Measurements from ENCODE around the gene KCNN3.

Gene KCNN3

GRCh38 chr1:154879038-154879421 is 8.9 kb upstream of the KCNN3 start:
- DNase-seq = no peak

- peak; percentile 56 for DNase-seq
These were observed 8.4 kb upstream of the KCNN3 start for GRCh38 chr1:154878371-154879037.

GRCh38 chr1:154877370-154877974 is 7.4 kb upstream of the KCNN3 start:
- DNase-seq = no peak

- no peak for DNase-seq
These were observed 6.8 kb upstream of the KCNN3 start for GRCh38 chr1:154876842-154877369.

- no peak for DNase-seq
These were observed 4.4 kb upstream of the KCNN3 start for GRCh38 chr1:154874465-154874864.

GRCh38 chr1:154873321-154873950 is 3.4 kb upstream of the KCNN3 start:
- DNase-seq = no peak

GRCh38 chr1:154871374-154871773 is 1.3 kb upstream of the KCNN3 start:
- no peak for DNase-seq

GRCh38 chr1:154870734-154871133 is 653 bp upstream of the KCNN3 start:
- DNase-seq = no peak

GRCh38 chr1:154869351-154870114 is 548 bp downstream of the KCNN3 start:
- no peak for DNase-seq

- no peak for DNase-seq
These were observed 2.1 kb downstream of the KCNN3 start for GRCh38 chr1:154867841-154868605.

- DNase-seq = no peak
These were observed 2.8 kb downstream of the KCNN3 start for GRCh38 chr1:154867064-154867825.

- DNase-seq = no peak
These were observed 3.6 kb downstream of the KCNN3 start for GRCh38 chr1:154866257-154867063.

- no peak for DNase-seq
These were observed 4.4 kb downstream of the KCNN3 start for GRCh38 chr1:154865442-154866256.

GRCh38 chr1:154864189-154864975 is 5.7 kb downstream of the KCNN3 start:
- no peak for DNase-seq

- no peak for DNase-seq
These were observed 6.5 kb downstream of the KCNN3 start for GRCh38 chr1:154863315-154864174.

GRCh38 chr1:154862907-154863306 is 7.2 kb downstream of the KCNN3 start:
- no peak for DNase-seq

- no peak for DNase-seq
These were observed 8.4 kb downstream of the KCNN3 start for GRCh38 chr1:154861607-154862094.
